ENCODE measurements around the gene MATCAP1.

MATCAP1 gene

GRCh38 chr16:67191411-67191994 lies 7.7 kb upstream of the MATCAP1 start:
- DNase-seq (ENCODE audit: low spot score) = no peak

- DNase-seq (ENCODE audit: low spot score) = no peak
Measured at GRCh38 chr16:67190448-67191399, 7.0 kb upstream of the MATCAP1 start.

- no peak for DNase-seq (ENCODE audit: low spot score)
Measured at GRCh38 chr16:67190041-67190440, 6.3 kb upstream of the MATCAP1 start, which contains the start of gene EXOC3L1. Gene EXOC3L1 (minus strand): TSS chr16:67190136. CDS start chr16:67189676, 460 bp downstream.

GRCh38 chr16:67188798-67189197 lies 5.0 kb upstream of the MATCAP1 start:
- DNase-seq (ENCODE audit: low spot score) = no peak

GRCh38 chr16:67188323-67188722 lies 4.6 kb upstream of the MATCAP1 start:
- no peak for DNase-seq (ENCODE audit: low spot score)

- no peak for DNase-seq (ENCODE audit: low spot score)
Measured at GRCh38 chr16:67187175-67187890, 3.6 kb upstream of the MATCAP1 start.

GRCh38 chr16:67186550-67186950 lies 2.8 kb upstream of the MATCAP1 start:
- DNase-seq (ENCODE audit: low spot score) = peak; percentile 61

- DNase-seq (ENCODE audit: low spot score) = no peak
Measured at GRCh38 chr16:67185651-67186134, 1.9 kb upstream of the MATCAP1 start.

- DNase-seq (ENCODE audit: low spot score) = peak; percentile 87
Measured at GRCh38 chr16:67184995-67185650, 1.4 kb upstream of the MATCAP1 start.

GRCh38 chr16:67184453-67184994 lies 761 bp upstream of the MATCAP1 start:
- DNase-seq (ENCODE audit: low spot score) = no peak

GRCh38 chr16:67183284-67183626 lies 508 bp downstream of the MATCAP1 start:
- DNase-seq (ENCODE audit: low spot score) = no peak

GRCh38 chr16:67182288-67182687 lies 1.5 kb downstream of the MATCAP1 start:
- no peak for DNase-seq (ENCODE audit: low spot score)

- peak; percentile 87 for DNase-seq (ENCODE audit: low spot score)
Measured at GRCh38 chr16:67181346-67181745, 2.4 kb downstream of the MATCAP1 start.

GRCh38 chr16:67180166-67180565 lies 3.6 kb downstream of the MATCAP1 start:
- no peak for DNase-seq (ENCODE audit: low spot score)

GRCh38 chr16:67179421-67180080 lies 4.2 kb downstream of the MATCAP1 start:
- no peak for DNase-seq (ENCODE audit: low spot score)

GRCh38 chr16:67177743-67178699 lies 5.7 kb downstream of the MATCAP1 start:
- peak; percentile 77 for DNase-seq (ENCODE audit: low spot score)

GRCh38 chr16:67176662-67177061 lies 7.1 kb downstream of the MATCAP1 start:
- no peak for DNase-seq (ENCODE audit: low spot score)

GRCh38 chr16:67174706-67175231 lies 9.0 kb downstream of the MATCAP1 start:
- no peak for DNase-seq (ENCODE audit: low spot score)

GRCh38 chr16:67173808-67174705 lies 9.7 kb downstream of the MATCAP1 start:
- peak; percentile 89 for DNase-seq (ENCODE audit: low spot score)

All from AG08396 (cell line).